Measurements from ENCODE around the gene STRN4.

GRCh38 chr19:46741447-46741846 lies 4.8 kb downstream of the STRN4 start:
- TF ChIP-seq TARDBP (IDR thresholded peaks at IDR 0.05): no peak
- no peak for TF ChIP-seq BHLHE40 (IDR thresholded peaks at IDR 0.05; ENCODE audit: borderline replicate concordance)
- no peak for TF ChIP-seq ELF4 (IDR thresholded peaks at IDR 0.05)
- no peak for TF ChIP-seq PKNOX1 (IDR thresholded peaks at IDR 0.05)
- TF ChIP-seq ZNF384 (IDR thresholded peaks at IDR 0.05): no peak
- TF ChIP-seq LEF1 (IDR thresholded peaks at IDR 0.05; ENCODE audit: borderline replicate concordance): no peak
- TF ChIP-seq NFRKB (IDR thresholded peaks at IDR 0.05): no peak
- no peak for TF ChIP-seq SP1 (IDR thresholded peaks at IDR 0.05)
- TF ChIP-seq HDGF (IDR thresholded peaks at IDR 0.05; ENCODE audit: borderline replicate concordance): no peak
- no peak for TF ChIP-seq FOXM1 (IDR thresholded peaks at IDR 0.05; ENCODE audit: borderline replicate concordance)
- no peak for TF ChIP-seq SUZ12 (IDR thresholded peaks at IDR 0.05)
- no peak for TF ChIP-seq FOXK2 (IDR thresholded peaks at IDR 0.05)
